HG03060 (cell line): ENCODE measurements around the gene CLMN.
A peak's percentile ranks its signal among the peaks of the same experiment; 100 is the strongest.
"Not testable (repeated sequence)": the region's sequence is repeated elsewhere in the genome, so short reads cannot be mapped to it uniquely, and the experiment has no call there.

Experiments
- ATAC-seq: cut with Tn5 transposase; IDR thresholded peaks from one replicate; pipeline ENCODE4 v1.9.1; 2021; ENCODE audit warnings: low read depth, moderate number of reproducible peaks; ENCODE audit not compliant: unreplicated experiment

CLMN gene

DNA sequence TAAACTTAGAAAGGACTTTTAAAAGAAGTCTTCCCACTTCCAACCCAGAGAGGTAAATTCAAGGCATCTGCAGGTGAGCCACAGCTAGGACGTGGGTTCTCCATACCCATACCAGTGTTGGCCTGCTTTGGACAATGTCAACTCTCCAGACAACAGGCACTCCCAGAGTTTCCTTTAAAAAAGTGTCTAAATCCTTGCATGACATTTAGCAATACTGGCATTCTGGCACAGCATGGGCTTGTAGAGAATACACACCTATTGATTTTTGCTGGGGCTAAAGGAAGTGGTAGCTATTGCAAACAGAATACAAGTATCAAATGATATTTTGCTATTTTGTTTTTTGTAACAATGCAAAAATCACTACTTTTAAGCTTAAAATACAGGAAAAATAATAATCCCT, 136.6 kb downstream of the CLMN start:
- no peak for ATAC-seq

DNA sequence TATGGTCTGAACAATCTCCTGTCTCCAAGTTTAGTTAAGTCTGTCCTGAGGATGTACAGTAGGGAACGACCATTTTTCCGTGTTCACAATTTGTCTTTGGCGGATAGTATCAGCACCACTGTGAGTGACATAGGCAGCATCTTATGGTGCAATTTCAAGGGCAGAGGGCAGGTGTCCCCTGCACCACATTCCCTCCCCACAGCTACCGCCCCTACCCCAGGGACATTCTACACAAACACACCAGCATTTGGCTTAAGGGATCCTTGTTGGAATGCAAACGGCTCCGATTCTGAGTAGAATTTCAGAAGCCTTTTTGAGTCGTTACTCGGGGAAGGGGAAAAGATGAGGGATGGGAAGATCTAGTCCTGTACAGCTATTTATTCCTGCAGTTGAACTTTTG, 137.3 kb downstream of the CLMN start:
- no peak for ATAC-seq

DNA sequence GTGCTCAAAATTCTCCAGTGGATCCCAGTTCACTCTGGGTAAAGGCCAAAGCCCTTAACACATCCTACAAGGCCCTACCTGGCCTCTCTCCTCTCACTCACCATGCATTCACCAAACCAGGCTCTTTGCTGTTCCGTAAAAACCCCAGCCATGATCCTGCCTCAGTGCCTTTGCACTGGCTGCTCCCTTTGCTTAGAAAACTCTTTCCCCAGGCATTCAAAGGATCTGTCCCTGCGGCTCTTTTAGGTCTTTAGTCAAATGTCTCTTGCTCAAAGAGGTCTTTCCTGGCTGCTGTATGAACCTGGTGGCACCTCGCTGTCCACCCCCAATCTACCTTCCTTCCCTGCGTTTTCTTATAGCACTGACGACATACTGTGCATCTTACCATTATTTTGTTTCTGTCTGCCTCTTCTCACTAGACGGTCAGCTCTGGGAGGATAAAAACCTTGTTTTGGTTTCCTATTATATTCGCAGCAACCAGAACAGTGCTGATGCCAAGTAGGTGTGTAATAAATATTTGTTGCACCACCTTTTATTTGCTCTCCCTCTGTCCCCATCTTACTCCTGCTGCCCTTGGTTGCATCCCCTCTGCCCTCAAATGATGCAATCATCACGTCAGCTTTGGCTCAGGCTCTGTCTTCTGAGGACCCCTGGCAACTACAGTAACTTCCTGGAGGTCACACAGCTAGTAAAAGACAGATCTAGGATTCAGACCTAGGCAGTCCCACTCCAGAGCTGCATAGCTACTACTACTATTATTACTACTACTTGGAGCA, 138.6 kb downstream of the CLMN start:
- ATAC-seq, result no peak

DNA sequence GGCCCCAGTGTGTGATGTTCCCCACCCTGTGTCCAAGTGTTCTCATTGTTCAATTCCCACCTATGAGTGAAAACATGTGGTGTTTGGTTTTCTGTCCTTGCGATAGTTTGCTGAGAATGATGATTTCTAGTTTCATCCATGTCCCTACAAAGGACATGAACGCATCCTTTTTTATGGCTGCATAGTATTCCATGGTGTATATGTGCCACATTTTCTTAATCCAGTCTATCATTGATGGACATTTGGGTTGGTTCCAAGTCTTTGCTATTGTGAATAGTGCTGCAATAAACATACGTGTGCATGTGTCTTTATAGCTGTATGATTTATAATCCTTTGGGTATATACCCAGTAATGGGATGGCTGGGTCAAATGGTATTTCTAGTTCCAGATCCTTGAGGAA, 144.0 kb downstream of the CLMN start:
- ATAC-seq, result not testable (repeated sequence)

DNA sequence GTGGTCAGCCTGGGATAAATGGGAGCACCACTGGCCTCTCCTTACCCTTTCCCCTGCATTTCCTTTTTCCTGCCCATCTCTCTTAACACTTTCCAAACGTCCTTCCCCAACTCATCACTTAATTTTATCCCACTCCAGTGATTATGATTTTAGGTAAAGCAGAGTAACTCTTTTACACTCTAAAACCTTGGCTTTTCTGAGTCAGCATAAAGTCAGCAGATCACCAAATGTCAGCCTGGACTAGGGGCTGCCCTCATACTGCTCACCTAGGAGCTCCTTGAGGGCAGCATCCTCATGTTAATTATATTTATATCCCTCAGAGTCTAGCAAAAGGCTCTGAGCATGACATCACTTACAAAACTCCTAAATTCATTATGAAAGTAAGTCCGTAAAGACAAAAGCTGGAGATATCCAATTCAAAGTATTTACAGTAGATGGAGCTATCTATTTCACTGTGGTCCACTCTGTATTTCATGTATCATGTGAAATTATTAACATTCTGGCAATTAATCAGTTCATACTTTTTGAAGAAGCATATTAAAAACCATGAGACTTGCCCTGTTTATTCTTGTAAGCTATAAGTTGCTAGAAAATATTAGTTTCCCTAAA, 145.4 kb downstream of the CLMN start:
- no peak for ATAC-seq

DNA sequence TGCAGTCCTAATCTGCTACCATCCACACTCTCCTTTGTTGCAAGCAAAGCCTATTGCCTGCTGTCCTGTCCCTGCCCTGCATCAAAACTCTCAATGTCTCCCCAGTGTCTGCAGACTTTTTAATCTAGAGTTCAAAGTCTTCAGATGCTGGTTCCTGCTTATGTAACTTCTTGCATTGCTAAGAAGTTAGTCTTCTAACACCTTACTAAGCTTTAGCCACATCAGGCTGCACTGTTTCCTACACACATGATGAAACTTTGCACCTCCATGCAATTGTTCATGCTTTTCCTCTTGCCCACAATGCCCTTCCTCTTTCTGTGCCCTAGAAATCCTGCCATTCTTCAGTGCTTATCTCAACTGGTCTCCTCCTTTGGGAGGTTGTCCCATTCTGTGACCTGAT, 146.2 kb downstream of the CLMN start:
- no peak for ATAC-seq

DNA sequence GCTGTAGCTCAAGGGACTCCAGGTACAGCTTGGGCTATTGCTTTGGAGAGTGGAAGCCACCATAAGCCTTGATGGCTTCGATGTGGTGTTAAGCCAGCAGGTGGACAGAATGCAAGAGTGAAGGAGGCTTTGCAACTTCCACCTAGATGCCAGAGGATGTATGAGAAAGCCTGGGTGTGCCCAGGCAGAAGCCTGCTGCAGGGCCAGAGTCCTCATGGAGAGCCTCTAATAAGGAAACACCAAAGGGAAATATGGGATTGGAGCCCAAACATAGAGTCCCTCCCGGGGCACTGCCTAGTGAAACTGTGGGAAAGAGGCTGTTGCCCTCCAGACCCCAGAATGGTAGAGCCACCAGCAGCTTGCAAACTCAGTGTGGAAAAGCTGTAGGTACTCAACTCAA, 152.5 kb downstream of the CLMN start:
- no peak for ATAC-seq

DNA sequence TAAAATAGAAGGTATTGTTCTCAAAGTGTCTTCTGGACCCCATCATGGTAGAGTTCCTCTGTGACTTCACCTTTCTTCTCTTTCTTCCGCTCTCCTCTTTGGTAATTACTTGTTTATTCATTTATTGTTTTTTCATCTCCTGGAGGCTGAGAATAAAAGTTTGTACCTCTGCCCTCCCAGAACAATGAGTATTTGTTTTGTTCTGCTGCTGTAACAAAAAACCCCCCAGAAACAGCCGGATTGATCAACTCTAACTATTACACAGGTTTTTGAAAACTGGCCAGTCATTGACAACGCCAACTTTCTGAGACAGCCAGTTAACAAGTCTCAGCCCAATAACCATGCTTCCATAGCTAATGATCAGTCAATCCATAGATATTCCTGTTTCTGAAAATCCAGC, 154.2 kb downstream of the CLMN start:
- ATAC-seq, result no peak

DNA sequence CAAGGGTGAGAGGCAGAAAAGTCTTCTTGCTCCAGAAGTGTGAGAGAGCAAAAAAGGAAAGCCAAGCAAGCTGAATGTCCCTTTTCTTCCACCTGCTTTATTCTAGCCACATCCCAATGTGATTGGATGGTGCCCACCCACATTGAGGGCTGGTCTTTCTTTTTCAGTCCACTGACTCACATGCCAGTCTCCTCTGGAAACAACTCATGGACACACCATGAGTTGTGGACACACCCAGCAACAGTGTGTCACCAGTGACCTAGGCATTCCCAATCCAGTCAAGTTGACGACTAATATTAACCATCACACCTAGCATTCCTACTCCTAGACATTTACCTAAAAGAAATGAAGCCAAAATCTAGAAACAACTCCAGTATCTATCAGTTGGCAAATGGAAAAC, 155.2 kb downstream of the CLMN start:
- ATAC-seq, result no peak

DNA sequence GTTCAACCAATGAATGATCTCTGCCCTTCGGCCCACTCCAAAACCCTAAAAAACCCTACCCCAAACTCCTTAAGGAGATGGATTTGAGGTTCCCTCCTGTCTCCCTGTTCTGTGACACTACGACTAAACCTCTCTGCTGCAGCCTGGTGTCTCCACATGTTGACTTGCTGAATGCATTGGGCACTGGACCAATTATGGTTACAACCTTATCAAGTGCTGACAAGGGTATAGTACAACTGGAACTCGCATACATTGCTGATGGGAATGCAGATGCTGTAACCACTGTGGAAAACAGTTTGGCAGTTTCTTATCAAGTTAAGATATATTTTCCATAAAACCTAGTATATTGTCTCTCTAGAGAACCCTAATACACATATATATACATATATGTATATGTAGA, 156.0 kb downstream of the CLMN start:
- no peak for ATAC-seq

DNA sequence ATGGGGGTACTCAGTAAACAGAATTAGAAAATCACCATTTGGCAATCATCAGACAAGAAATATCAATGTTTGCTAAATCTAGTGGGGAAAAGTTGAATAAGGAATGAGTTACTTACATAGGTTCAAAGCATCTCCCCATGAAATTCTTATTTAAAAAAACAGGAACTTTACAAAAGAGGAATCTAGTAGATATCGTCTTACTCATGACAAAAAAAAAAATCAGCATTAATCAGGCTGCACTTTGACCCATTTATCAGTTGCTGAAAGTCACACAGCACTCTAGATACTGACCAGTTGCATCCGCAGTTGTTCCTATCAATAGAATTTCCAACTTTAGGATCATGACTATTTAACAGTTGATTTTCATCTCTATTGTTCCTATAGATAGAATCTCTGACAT, 156.6 kb downstream of the CLMN start:
- ATAC-seq, result no peak

DNA sequence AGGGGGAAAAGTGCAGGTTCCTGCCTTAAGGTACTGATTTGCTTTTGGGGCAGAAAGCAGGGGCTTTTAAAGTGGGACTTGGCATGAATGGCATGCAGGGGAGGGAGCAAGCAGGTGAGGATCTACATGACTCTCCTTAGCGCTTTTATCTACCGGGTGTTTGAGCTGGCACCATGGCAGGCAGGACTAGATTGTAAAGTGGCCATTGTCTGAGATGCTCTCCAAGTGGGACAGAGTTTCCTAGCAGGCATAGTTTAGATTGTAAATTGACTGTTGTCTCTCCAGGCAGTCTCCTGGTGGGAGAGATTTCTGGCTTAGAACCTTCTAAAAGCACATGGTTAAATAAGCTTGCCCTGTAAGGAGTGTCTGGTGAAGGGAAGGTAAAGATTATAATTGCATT, 157.1 kb downstream of the CLMN start:
- ATAC-seq, result no peak

DNA sequence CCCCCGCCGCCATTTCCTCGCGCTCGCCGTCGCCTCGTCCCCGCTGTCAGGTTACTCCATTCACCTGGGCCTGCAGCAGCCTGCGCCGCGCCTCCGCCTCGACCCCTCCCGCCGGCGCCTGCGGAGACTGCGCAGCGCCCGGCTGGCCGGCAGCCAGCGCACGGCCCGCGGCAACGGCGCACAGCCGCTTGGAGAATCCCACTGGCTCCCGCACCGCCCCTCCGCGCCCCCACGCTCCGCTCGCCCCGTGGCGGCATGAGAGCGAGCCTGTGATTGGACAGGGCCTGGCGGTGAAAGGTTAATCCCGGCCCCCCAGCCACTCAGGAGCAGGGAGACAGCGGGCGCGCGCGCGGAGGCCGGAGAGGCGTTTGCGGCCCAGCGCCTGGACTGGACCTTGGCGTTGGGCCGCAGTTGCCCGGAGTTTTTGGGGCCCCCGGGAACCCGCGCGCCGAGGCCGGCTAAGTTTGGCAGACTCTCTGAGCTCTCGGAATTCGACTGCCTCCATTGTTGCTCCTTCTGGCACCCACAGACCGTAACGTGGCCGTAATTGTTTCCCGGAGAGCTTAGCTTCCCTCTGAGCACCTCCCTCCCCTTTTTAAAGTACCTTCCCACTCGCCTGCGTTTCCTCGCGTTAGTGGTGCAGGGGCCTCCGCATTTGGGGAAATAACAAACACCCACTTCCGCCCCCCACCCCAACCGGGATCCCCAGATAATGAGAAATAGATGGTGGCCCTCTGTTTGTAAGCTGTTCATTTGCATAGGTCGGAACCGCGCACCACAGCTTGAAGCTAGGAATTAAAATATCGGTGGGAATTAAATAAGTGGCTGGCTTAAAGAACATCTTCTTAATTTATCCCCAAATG, 162.2 kb downstream of the CLMN start, which contains the start of gene DICER1:
DICER1 (minus strand) TSS at position 203 of the 863 bp plus-strand sequence. CDS start 24,071 bp downstream, outside the sequence.
- ATAC-seq, result peak; percentile 51

DNA sequence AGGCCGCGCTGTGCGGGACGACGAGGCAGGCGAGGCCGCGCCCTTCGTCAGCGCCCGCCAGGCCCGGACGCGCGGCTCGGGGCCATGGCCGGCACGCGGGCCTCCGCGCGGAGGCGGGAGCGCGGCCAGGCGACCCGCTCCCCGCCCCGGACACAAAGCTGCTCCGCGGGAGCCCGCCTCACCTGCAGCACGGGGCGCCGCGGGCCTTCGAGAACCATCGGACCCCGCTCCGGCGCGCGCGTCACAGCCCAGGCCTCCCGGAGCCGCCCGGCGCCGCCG, 162.7 kb downstream of the CLMN start:
- no peak for ATAC-seq

DNA sequence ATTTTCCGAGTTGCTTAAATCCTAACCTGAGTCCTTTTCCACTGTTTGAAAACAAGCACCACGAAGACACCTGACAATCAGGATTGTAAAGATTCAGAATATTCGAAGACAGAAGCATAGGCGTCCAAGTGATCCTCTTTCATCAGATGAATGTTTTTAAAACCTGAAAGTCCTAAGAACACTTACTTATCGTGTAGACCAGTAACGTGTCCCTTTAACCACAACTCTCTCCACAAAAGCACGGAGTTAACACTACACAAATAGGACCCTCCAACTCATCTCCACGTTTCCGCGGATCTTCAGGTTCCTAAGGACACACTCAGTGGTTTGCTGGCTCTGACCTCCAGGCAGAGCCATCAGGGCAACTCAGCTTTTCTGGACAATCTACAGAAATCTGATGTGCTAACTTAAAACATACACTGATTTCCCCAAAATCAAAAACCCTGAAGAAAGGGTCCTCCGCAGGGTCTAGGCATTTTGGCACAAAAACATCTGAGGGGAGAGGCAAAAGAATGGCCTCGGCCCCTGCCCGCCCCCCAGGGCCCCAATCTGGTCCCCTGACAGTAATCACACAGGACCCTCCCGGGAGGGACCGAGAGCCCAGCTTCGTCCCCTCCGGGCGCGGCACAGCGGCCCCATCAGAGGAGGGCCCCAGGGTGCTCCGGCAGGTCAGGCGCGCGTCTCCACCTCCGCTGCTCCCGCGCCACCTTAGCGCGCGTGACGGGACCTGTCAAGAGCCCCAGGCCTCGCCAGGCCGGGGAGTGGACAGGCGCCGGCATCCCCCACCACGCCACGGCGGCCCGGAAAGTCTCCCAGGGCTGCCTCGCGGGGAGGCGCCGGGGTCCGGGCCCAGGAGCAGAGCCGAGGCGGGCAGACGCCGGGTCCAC, 163.3 kb downstream of the CLMN start:
- ATAC-seq, result no peak

DNA sequence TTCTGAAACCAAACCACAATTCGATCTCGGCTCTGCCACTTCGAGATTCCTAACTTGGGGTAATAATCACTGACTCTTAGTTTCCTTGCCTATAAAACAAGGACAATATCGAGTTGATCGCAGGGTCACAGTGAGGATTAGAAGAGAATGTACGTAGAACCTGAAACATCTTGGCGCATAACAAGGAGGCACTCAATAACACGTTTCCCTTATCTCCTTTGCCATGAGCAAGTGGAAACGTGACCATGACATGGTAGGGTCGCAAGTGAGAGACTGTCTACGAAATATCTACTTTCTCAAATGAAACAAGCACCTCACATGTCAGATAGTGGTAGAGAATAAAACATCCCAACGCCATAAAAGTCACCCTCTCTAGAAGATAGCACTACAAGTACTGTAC, 164.7 kb downstream of the CLMN start:
- ATAC-seq, result no peak

DNA sequence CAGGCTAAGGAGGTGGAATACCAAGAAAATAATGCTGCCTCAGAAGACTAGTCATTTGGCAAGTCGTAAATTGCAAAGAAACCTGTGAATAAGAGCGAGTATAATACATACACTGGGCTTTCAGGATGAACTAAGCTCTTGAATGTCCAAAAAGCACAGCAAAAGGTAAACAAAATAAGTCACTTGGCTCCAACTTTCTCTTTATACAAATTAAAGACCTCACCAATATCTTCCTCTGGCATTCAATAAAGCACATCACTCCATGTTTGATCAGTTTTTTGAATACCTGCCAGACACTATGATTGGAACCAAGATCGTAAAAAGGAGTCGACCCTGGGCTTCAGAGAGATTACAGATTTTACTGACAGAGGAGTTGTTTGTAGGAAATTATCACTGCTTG, 165.8 kb downstream of the CLMN start:
- no peak for ATAC-seq

DNA sequence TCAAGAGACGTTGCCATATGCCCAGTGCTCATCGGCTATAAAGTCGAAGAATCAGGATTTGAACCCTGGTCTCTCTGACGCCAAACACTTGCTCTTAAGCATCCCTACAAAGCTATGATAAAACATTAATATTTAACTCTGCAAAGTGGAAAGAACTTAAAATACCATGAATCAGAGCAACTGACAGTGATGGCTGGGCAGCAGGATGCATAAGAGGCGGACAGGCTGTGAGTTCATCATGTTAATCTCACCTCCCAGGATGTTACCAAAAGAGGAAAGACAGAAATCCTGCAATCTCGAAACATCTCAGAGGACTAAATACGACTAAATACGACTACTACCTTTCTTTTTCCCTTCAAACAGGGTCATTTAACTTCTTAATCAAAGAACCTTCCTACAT, 168.1 kb downstream of the CLMN start:
- ATAC-seq, result no peak

DNA sequence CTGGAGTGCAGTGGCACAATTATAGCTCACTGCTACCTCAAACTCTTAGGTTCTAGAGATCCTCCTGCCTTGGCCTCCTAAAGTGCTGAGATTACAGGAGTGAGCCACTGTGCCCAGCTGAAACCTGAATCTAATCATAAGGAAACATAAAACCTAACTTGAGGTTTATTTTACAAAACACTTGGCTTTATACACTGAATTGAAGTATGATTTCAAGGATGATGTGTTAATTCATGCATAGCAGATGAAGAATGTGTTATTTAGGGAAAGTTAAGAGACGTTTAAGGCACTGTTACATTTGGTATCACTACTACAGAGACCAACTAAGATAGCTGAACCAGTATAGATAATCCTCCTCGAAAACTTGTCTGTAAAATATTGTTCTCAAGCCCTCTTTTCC, 168.8 kb downstream of the CLMN start:
- no peak for ATAC-seq

DNA sequence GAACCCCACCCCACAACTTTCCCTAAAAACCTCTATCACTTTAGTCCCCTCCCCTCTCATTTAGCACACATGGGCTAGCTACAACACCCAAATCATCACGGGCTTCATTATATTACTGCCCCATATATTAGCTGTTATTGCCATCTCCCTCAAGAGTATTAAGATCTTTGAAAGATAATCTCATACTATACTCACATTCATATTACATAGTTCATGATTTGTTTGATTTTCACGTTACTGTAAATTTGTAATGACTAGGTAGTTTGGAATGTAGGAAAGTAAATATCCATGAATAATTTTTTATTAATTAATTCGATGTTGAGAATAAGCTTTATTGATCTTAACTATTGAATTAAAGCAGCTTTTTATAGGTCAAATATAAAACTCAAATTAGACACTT, 170.3 kb downstream of the CLMN start:
- ATAC-seq, result no peak

DNA sequence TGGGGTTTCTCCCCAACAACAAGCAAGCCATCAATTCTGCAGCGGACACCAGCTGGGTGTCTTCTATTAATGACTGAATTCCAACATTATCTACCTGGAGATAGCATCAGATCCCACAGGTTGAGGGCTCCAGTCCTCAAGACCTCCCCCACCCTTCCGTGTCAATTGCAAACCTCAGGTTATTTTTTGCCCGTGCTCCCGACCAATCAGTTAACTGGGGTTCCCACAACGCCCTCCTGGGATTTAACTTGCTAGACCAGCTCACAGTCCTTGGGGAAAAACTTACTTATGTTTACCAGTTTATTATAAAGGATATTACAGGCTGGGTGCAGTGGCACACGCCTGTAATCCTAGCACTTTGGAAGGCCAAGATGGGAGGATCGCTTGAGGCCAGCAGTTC, 172.1 kb downstream of the CLMN start:
- ATAC-seq, result no peak
